IPS-18a (cell line): ENCODE measurements around the gene MCF2L2.
"Not testable (repeated sequence)": the region's sequence is repeated elsewhere in the genome, so short reads cannot be mapped to it uniquely, and the experiment has no call there.

Experiments used
- H3K27ac ChIP-seq: one replicate; pipeline ENCODE4 v1.5.1; 2013; ENCODE audit warnings: low read length
- H3K27me3 ChIP-seq: one replicate; pipeline ENCODE4 v1.6.1; 2013; ENCODE audit warnings: mild to moderate bottlenecking, low read length; ENCODE audit not compliant: control insufficient read depth, insufficient read depth
- H3K36me3 ChIP-seq: one replicate; pipeline ENCODE4 v1.6.1; 2013; ENCODE audit warnings: low read depth, low read length; ENCODE audit not compliant: control insufficient read depth
- H3K4me1 ChIP-seq: one replicate; pipeline ENCODE4 v1.6.1; 2013; ENCODE audit warnings: low read depth, low read length; ENCODE audit not compliant: control insufficient read depth
- H3K4me3 ChIP-seq: one replicate; pipeline ENCODE4 v1.5.1; 2013; ENCODE audit warnings: low read length
- H3K9ac ChIP-seq: one replicate; pipeline ENCODE4 v1.6.1; 2013; ENCODE audit warnings: mild to moderate bottlenecking, low read length, moderate library complexity
- H3K9me3 ChIP-seq: one replicate; pipeline ENCODE4 v1.6.1; 2013; ENCODE audit warnings: low read depth, low read length; ENCODE audit not compliant: control insufficient read depth

MCF2L2 gene

DNA sequence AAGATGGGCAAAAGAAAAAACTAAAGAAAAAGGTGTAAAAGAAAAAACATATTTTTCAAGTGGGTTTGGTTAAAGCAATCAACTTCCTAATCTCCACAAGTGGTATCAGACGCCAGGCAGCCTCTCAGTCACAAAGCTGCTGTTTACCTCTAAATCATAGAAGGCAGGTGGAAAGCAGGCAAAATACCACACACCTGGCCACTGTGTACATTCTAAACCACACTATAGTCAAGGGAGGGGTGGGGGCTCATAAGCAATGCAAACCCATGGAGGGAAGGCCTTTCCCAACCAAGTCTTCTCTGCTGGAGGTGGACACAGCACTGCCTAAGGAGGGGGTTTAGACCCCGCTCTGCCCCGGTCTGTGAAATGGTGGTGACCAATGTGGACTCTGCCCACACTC, 50.4 kb downstream of the MCF2L2 start:
- no peak overlapping the region for H3K27ac ChIP-seq
- H3K36me3 ChIP-seq = no peaks in the 10 kb centered on the region
- no peaks in the 10 kb centered on the region for H3K4me1 ChIP-seq

DNA sequence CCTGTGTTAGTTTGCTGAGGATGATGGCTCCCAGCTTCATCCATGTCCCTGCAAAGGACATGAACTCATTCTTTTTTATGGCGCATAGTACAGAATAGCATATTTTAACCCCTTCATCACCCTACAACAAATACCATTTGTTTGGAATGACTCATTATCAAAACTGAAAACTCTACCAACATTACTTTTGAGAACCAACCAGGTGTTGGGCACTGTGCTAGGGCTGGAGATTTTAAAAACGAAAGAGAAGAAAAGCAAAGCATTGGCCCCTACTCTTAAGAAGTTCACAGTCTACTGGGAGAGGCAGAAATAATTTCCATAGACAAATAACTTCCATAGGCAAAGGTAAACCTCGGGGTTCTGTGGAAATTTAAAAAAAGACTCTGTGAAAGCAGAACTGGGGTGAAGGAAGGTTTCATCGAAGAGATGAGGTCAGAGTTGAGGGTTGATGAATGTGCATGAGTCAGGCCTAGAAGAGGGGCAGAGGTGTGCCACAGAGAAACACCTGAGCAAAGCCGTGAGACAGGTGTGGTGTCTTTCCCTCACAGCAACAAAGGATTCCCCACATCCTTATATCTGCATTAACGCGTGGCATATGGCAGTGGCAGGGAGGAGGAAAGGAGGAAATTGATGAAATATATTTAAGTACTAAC, 51.0 kb downstream of the MCF2L2 start:
- H3K4me1 ChIP-seq = no peaks in the 10 kb centered on the region
- H3K36me3 ChIP-seq = no peaks in the 10 kb centered on the region
- no peaks in the 10 kb centered on the region for H3K9me3 ChIP-seq
- H3K27me3 ChIP-seq = no peaks in the 10 kb centered on the region
- no peak overlapping the region for H3K27ac ChIP-seq
- H3K4me3 ChIP-seq = no peak overlapping the region
- no peak overlapping the region for H3K9ac ChIP-seq

More for the DNA sequence above, 50.4 kb downstream of the MCF2L2 start:
- H3K9me3 ChIP-seq = no peaks in the 10 kb centered on the region
- H3K27me3 ChIP-seq = no peaks in the 10 kb centered on the region
- H3K4me3 ChIP-seq = no peak overlapping the region
- no peak overlapping the region for H3K9ac ChIP-seq

DNA sequence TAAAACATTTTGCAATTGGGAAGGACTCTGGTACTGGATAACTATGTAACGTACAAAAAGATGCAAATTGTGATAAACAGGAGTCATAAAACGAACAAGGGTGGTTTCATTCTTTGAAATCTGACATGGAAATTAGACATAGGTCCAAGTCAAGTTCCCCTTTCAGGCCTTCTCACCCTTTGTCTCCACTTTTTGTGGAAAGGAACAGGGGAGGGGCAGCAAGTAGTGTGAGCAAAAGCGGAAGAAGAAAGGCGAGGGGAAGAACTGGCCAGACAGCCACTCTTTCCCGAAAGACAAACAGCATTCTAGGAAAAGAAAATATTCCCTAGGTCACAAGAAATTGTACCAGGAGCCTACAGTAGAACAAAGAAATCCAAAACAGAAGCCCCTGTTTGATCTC, 52.6 kb downstream of the MCF2L2 start:
- Histone ChIP-seq H3K36me3 (no peaks in the 10 kb centered on the region), H3K27me3 (no peaks in the 10 kb centered on the region), H3K4me3 (no peak overlapping the region), H3K9me3 (no peaks in the 10 kb centered on the region), H3K9ac (no peak overlapping the region), H3K27ac (no peak overlapping the region), H3K4me1 (no peaks in the 10 kb centered on the region)

DNA sequence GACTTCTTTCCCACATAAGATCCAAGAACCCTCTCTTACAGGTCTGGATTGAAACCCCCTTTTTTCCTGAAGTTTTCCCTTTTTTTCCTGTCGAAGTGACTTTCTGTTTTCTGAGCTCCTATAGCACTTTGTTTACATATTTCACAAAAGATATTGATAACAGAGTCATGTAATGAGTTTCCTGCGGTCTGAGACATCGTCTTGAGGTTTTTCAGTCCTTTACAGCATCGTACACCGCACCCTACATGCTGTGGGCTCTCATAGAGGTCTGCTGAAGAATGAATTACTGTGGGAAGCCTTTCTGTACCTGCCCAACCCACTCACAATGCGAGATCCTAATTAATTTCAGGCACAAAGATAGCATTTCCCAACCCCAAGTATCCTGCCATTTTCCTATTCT, 53.1 kb downstream of the MCF2L2 start:
- Histone ChIP-seq H3K36me3 (no peaks in the 10 kb centered on the region), H3K9ac (no peak overlapping the region), H3K27ac (no peak overlapping the region), H3K4me3 (no peak overlapping the region), H3K27me3 (no peaks in the 10 kb centered on the region), H3K4me1 (no peaks in the 10 kb centered on the region), H3K9me3 (no peaks in the 10 kb centered on the region)

DNA sequence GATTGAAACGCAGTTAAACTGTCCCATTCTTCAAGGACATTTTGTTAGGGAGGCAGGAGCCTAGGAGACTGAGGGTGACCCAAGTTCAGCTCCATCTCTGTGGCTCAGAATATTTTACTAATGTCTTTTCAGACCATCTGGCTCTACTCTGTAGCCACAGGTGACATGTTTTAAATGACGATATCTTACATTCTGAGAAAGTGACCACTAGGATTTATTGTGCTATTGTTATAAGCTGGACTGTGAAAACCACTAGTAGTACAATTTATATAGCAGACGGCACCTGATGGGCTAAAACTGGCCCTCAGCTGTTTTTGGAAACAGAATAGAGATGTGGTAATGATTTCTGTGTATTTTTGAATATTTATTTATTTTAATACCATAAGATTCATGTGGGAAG, 55.5 kb downstream of the MCF2L2 start:
- Histone ChIP-seq H3K4me3 (no peak overlapping the region), H3K4me1 (no peaks in the 10 kb centered on the region), H3K27ac (no peak overlapping the region), H3K9me3 (no peaks in the 10 kb centered on the region), H3K27me3 (no peaks in the 10 kb centered on the region), H3K9ac (no peak overlapping the region), H3K36me3 (no peaks in the 10 kb centered on the region)

DNA sequence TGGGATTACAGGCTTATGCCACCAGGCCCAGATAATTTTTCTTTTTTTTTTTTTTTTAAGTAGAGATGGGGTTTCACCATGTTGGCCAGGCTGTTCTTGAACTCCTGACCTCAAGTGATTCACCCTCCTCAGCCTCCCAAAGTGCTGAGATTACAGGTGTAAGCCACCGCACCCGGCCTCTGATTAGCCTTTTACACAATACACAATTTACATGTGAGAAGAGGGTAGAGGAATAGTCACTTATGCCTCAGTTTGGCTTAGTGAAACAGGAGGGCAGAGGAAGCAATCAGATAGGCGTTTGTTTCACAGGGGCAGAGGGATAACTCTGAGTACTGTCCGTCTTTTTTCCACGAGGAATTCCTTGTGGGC, 56.8 kb downstream of the MCF2L2 start:
- H3K9me3 ChIP-seq, H3K27me3 ChIP-seq, H3K4me3 ChIP-seq, H3K27ac ChIP-seq, H3K36me3 ChIP-seq, H3K4me1 ChIP-seq, H3K9ac ChIP-seq: not testable (repeated sequence)

DNA sequence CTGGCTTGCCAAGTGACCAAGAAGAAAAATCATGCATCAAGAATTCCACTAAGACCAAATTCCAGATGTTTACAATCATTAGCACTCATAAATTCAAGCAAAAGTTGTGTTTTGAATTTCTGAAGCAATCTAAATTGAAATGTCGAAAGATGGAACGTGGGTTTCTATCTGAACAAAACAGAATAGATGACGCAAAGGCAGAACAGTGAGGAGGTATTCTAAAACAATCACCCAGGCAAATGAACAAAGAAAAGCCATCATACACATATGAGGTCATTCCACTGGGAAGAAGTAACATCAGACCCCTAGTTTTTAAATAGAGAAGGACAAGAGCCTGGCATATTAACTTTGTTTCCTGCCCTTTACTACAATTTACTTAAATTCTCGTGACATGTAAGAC, 58.0 kb downstream of the MCF2L2 start:
- no peak overlapping the region for H3K9ac ChIP-seq
- no peak overlapping the region for H3K27ac ChIP-seq
- H3K4me3 ChIP-seq = no peak overlapping the region

DNA sequence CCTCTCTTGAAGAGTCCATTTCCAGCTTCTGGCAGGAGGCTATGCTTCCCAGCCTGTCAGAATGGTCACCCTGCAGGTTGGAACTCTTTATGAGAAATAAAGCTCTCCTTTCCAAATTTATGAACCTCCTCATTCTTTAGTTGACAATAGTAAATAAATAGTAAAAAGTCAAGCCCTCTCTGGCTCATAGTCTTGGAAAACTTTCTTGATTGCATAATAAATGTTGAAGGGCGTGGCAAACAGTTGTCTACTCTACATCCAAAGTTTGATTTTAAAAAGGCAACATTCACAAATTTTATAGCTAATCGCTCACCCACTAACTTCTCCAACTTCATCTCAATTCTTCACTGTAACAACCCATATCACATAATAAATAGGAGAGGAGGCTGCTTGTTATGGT, 58.8 kb downstream of the MCF2L2 start:
- H3K4me3 ChIP-seq = no peak overlapping the region
- no peaks in the 10 kb centered on the region for H3K27me3 ChIP-seq
- H3K27ac ChIP-seq = no peak overlapping the region
- H3K36me3 ChIP-seq = no peaks in the 10 kb centered on the region
- H3K4me1 ChIP-seq = no peaks in the 10 kb centered on the region
- no peak overlapping the region for H3K9ac ChIP-seq
- H3K9me3 ChIP-seq = no peaks in the 10 kb centered on the region

More for the DNA sequence above, 58.0 kb downstream of the MCF2L2 start:
- no peaks in the 10 kb centered on the region for H3K4me1 ChIP-seq
- H3K27me3 ChIP-seq = no peaks in the 10 kb centered on the region
- H3K36me3 ChIP-seq = no peaks in the 10 kb centered on the region
- no peaks in the 10 kb centered on the region for H3K9me3 ChIP-seq

DNA sequence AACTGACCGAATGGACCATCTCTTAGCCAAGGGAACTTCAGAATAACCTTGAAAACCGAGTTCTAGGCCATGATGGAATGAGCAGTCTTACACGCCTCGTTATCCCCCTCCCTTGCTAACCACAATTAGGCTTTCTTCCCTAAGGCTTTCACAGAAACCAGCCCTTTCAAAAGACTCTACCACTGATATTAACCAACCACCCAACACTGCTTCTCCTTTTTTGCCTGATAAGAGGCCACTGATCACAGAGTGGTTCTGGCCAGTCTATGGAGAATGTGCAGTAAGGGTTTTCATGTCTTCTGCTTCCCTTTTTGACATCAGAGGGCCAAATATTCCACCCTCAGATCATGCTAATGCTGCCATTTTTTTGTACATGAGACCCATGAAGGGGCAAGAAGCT, 59.3 kb downstream of the MCF2L2 start:
- Histone ChIP-seq H3K4me1 (no peaks in the 10 kb centered on the region), H3K9me3 (no peaks in the 10 kb centered on the region), H3K27me3 (no peaks in the 10 kb centered on the region), H3K4me3 (no peak overlapping the region), H3K27ac (no peak overlapping the region), H3K9ac (no peak overlapping the region), H3K36me3 (no peaks in the 10 kb centered on the region)

DNA sequence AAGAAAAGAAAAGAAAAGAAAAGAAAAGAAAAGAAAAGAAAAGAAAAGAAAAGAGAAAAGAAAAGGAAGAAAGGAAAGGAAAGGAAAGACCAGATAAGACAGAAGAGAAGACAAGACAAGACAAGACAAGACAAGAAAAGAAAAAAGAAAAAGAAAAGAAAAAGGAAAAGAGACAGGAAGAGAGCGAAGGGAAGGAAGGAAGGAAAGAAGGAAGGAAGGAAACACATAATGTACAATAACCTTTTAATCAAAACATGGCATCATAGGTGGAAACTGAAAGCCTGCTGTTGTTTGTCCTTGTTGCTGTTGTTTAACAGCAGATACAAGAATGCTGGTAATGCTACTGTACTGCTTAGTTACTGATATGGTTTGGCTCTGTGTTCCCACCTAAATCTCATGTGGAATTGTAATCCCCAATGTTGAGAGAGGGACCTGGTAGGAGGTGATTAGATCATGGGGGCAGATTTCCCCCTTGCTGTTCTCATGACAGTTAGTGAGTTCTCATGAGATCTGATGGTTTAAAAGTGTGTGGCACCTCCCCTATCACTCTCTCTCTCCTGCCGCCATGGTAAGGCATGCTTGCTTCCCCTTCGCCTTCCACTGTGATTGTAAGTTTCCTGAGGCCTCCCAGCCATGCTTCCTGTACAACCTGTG, 67.3 kb downstream of the MCF2L2 start:
- Histone ChIP-seq H3K4me3 (no peak overlapping the region), H3K9me3 (no peaks in the 10 kb centered on the region), H3K36me3 (no peaks in the 10 kb centered on the region), H3K9ac (no peak overlapping the region), H3K27me3 (no peaks in the 10 kb centered on the region), H3K27ac (no peak overlapping the region), H3K4me1 (no peaks in the 10 kb centered on the region)

DNA sequence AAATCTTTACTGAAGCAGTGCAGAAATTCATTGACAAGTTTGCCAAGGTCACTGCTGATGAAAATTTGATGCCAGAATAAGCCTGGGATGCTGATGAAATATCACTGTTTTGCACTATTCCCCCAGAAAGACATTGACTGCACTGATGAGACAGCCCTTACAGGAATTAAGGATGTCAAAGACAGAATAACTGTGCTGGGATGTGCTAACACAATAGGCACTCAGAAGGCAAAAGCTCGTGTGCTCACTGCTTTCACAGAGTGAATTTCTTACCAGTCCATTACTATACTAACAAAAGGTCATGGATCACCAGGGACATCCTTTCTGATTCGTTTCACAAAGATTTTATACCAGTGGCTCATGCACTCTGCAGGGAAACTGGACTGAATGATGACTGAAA, 69.4 kb downstream of the MCF2L2 start:
- Histone ChIP-seq H3K9me3 (no peaks in the 10 kb centered on the region), H3K27ac (no peak overlapping the region), H3K36me3 (no peaks in the 10 kb centered on the region), H3K9ac (no peak overlapping the region), H3K27me3 (no peaks in the 10 kb centered on the region), H3K4me3 (no peak overlapping the region), H3K4me1 (no peaks in the 10 kb centered on the region)

DNA sequence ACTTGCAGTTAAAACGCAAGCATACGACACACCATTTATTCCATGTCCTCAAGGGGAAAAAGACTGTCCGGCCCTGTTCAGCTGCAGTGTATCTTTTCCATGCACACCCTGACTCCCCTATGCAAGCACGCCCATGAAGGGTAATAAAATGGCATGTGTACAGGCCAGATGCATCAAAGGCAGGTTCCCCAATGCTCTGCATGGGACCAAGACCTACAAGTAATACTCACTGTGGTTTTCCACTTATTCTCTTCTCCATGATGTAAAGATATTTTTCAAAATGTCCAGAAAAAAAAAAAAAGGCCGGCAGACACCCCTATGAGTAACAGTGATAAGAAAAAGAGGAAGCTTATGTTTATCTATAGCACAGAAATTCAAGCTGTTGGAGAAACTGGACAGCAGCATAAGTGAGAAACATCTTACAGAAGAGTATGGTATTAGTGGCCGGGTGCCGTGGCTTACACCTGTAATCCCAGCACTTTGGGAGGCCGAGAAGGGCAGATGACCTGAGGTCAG, 70.8 kb downstream of the MCF2L2 start:
- Histone ChIP-seq H3K9me3 (no peaks in the 10 kb centered on the region), H3K4me3 (no peak overlapping the region), H3K27me3 (no peaks in the 10 kb centered on the region), H3K4me1 (no peaks in the 10 kb centered on the region), H3K9ac (no peak overlapping the region), H3K36me3 (no peaks in the 10 kb centered on the region), H3K27ac (no peak overlapping the region)
